ENCODE measurements around the gene ARPC5.

DNA sequence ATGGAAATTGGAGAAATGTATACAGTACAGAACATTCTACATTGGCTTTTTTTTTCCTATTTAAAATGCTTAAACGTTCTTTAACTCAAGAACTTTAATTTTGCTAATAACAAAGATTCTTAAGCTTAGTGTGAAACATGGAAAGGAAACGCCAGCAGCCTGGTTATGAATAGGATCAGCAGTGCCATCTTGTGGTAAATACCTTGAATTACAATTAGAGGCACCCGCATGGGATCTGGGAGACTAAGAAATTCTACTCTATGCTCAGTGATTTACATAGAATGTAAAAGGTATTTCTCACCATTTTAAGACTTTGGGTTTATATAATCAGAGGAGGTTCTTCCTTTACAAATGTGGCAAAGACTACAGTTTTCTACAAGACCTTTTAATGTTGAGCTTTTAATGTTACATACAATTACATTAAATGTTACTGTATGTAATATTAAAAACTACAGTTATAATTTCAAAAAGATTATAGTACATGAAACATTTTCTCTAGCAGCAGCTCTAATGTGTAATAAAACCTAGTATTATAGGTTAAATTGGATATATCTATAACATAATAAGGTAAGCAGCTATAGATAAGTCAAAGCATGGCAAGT, 49.6 kb upstream of the ARPC5 start:
- TF ChIP-seq POLR2A (IDR thresholded peaks at IDR 0.05; ENCODE audit: low read length) (no peak), GATA1 (IDR thresholded peaks at IDR 0.05; ENCODE audit: low read depth, low read length) (no peak)

Data from erythroblast (primary cell).